Keratinocyte (primary cell): Measurements from ENCODE around the gene ZNF136. TPM values are rescaled to one million over a fixed set of nuclear protein-coding genes. Genes with fewer than 3 reads are reported as not detected.

Experiments
- DNase-seq: peaks from one replicate; pipeline ENCODE4 v3.0.0-alpha.2; 2011; ENCODE audit warnings: low read depth, missing footprints, low spot score
- FAIRE-seq: peaks from 2 replicates; lab custom pipeline; 2011; peaks lifted over from hg19 to GRCh38; lab: Jason Lieb, UNC
- H2AFZ ChIP-seq: 2 replicates; pipeline ENCODE4 v1.6.0; 2012; ENCODE audit warnings: low read length, control low read depth, inconsistent platforms; ENCODE audit not compliant: control insufficient read depth
- H3K27ac ChIP-seq: 2 replicates; pipeline ENCODE4 v1.5.1; 2011; ENCODE audit warnings: low read length; ENCODE audit not compliant: control insufficient read depth, insufficient read depth
- H3K27me3 ChIP-seq: 3 replicates; pipeline ENCODE4 v1.6.0; 2011; ENCODE audit warnings: low read length; ENCODE audit not compliant: control insufficient read depth, insufficient read depth; ENCODE audit errors: extremely low read depth
- H3K36me3 ChIP-seq, 2 experiments: 2 replicates in 1 of 2; 3 replicates in 1 of 2; pipeline ENCODE4 v1.5.1; 2011; ENCODE audit warnings: low read length in 2 of 2, mild to moderate bottlenecking in 1 of 2; ENCODE audit not compliant: control insufficient read depth in 2 of 2, insufficient read depth in 2 of 2; ENCODE audit errors: extremely low read depth in 1 of 2
- H3K4me1 ChIP-seq: 3 replicates; pipeline ENCODE4 v1.5.1; 2011; ENCODE audit warnings: low read length; ENCODE audit not compliant: control insufficient read depth, insufficient read depth; ENCODE audit errors: extremely low read depth
- H3K4me2 ChIP-seq: 3 replicates; pipeline ENCODE4 v1.6.0; 2011; ENCODE audit warnings: low read depth, low read length; ENCODE audit not compliant: control insufficient read depth, insufficient read depth; ENCODE audit errors: extremely low read depth
- H3K4me3 ChIP-seq, 3 experiments: fragments of 200-600 bp in 1 of 3; sonication (generic) in 1 of 3; 2 replicates in 2 of 3; 3 replicates in 1 of 3; pipeline ENCODE4 v1.5.1; 2011 to 2016; ENCODE audit warnings: low read length in 3 of 3, mild to moderate bottlenecking in 3 of 3, control low read depth in 2 of 3, inconsistent platforms in 1 of 3, low read depth in 1 of 3, mixed read lengths in 1 of 3, mixed run types in 1 of 3, moderate library complexity in 1 of 3; ENCODE audit not compliant: control insufficient read depth in 2 of 3, insufficient read depth in 2 of 3; ENCODE audit errors: extremely low read depth in 1 of 3
- H3K79me2 ChIP-seq: 2 replicates; pipeline ENCODE4 v1.6.0; 2012; ENCODE audit warnings: low read length; ENCODE audit not compliant: control insufficient read depth, insufficient read depth
- H3K9ac ChIP-seq: 3 replicates; pipeline ENCODE4 v1.6.0; 2011; ENCODE audit warnings: low read length; ENCODE audit not compliant: control insufficient read depth, insufficient read depth; ENCODE audit errors: extremely low read depth
- H3K9me1 ChIP-seq: 3 replicates; pipeline ENCODE4 v1.6.0; 2011; ENCODE audit warnings: low read length; ENCODE audit not compliant: control insufficient read depth, insufficient read depth; ENCODE audit errors: extremely low read depth
- H3K9me3 ChIP-seq: 2 replicates; pipeline ENCODE4 v1.5.1; 2012; ENCODE audit warnings: low read depth, low read length; ENCODE audit not compliant: control insufficient read depth
- H4K20me1 ChIP-seq: 3 replicates; pipeline ENCODE4 v1.6.0; 2011; ENCODE audit warnings: low read length; ENCODE audit not compliant: control insufficient read depth, insufficient read depth; ENCODE audit errors: extremely low read depth
- EZH2 ChIP-seq: IDR thresholded peaks from one replicate; pipeline ENCODE4 v1.6.1; 2012; ENCODE audit warnings: inconsistent platforms, mild to moderate bottlenecking, low read length, moderate library complexity
- dilution Hi-C: fragments of 300-500 bp; cut with MboI; formaldehyde crosslinking; loops from one replicate; pipeline ENCODE4 v1.7.0; 2020; ENCODE audit warnings: low sequenced_read_pairs; ENCODE audit not compliant: extremely low pct_ligation_motif_present
- polyA plus RNA-seq, 5 experiments: library from polyadenylated mRNA; depleted of rRNA in 3 of 5; stranded (reverse) in 3 of 5; stranded (forward) in 1 of 5; unstranded in 1 of 5; fragments of >200 nt; gene quantifications; 1 replicate in 1 of 5; 2 replicates in 3 of 5; 3 replicates in 1 of 5; pipeline versions ENCODE4 v1.2.1 to v1.2.3, GENCODE V29; 2011 to 2012; ENCODE audit warnings: missing spikeins in 2 of 5, low read depth in 1 of 5, low replicate concordance in 1 of 5
- TF ChIP-seq, protein P1 (sequence below), 3 experiments: IDR thresholded peaks in 1 of 3; conservative IDR thresholded peaks in 1 of 3; optimal IDR thresholded peaks in 1 of 3; 2 replicates in 2 of 3; 3 replicates in 1 of 3; pipeline versions ENCODE3 to v1.5.1; 2011; ENCODE audit warnings: low read length in 3 of 3, mild to moderate bottlenecking in 3 of 3, moderate library complexity in 2 of 3, control low read depth in 1 of 3, inconsistent platforms in 1 of 3; ENCODE audit not compliant: insufficient read depth in 2 of 3; ENCODE audit errors: extremely low read depth in 1 of 3

The ZNF136 gene
- polyA plus RNA-seq, 1 donor (not counting 4 experiments of a cell fraction or from before 2014, with no cell fraction given): 2.9 TPM

GRCh38 chr19:12139269-12139668, 23.6 kb upstream of the ZNF136 start:
- TF ChIP-seq, protein P1, sequence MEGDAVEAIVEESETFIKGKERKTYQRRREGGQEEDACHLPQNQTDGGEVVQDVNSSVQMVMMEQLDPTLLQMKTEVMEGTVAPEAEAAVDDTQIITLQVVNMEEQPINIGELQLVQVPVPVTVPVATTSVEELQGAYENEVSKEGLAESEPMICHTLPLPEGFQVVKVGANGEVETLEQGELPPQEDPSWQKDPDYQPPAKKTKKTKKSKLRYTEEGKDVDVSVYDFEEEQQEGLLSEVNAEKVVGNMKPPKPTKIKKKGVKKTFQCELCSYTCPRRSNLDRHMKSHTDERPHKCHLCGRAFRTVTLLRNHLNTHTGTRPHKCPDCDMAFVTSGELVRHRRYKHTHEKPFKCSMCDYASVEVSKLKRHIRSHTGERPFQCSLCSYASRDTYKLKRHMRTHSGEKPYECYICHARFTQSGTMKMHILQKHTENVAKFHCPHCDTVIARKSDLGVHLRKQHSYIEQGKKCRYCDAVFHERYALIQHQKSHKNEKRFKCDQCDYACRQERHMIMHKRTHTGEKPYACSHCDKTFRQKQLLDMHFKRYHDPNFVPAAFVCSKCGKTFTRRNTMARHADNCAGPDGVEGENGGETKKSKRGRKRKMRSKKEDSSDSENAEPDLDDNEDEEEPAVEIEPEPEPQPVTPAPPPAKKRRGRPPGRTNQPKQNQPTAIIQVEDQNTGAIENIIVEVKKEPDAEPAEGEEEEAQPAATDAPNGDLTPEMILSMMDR (optimal IDR thresholded peaks at IDR 0.05 in 1 of 3, IDR thresholded peaks at IDR 0.05 in 1 of 3, conservative IDR thresholded peaks at IDR 0.05 in 1 of 3; ENCODE audit: extremely low read depth in 1 of 3, insufficient read depth in 2 of 3, low read length in 3 of 3): no peak
- no peak for TF ChIP-seq EZH2
- dilution Hi-C loops: no loop called here
- no peak for FAIRE-seq
- Histone ChIP-seq H3K9me1 (no peaks in the 10 kb centered on the region), H3K9me3 (peaks cover 3% of the 10 kb centered on the region), H4K20me1 (no peaks in the 10 kb centered on the region), H3K27ac (no peak overlapping the region), H3K4me2 (peak overlapping the region; percentile 68), H3K36me3 (peaks cover 0 to 10% of the 10 kb centered on the region in 2 experiments), H3K4me3 (peak overlapping the region; percentile 77 to 94 (median 83)), H2AFZ (no peak overlapping the region), H3K9ac (peak overlapping the region; percentile 77), H3K4me1 (peaks cover 7% of the 10 kb centered on the region), H3K27me3 (no peaks in the 10 kb centered on the region), H3K79me2 (peaks cover 15% of the 10 kb centered on the region)
- DNase-seq: no peak

DNA sequence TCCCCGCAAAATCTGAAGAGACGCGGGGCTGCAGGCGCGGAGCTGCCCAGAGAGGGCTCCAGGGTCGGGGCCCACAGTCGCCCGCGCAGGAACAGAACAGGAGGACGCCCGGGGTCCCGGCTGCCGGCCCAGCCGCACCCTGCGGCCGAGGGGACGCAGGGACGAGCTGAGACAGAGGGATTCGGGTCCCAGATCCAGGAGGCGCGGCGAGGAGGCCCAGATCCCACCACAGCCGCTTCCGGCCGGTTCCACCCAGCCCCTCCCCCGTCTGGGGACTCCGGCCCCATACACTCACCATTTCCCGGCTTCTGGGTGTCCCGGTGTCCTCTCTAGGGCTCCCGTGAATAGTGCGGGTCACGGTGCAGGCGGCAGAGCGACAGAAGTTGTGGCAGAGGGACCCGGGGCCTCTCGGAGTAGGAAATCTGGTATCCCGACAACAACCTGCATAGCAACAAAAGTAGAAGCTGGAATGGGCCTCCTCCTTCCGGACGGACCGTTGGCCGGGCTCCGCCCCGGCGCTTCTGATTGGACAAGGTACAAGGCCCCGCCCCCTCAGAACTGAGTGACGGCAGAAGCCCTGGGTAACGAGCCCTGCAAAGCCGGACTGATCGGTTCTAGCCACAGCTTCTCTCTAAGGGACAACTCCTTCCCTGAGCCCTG, 22.9 kb upstream of the ZNF136 start, which contains the start of gene ZNF20:
Gene ZNF20, minus strand, starts transcription at position 466 of the 660 bp plus-strand sequence. Its CDS starts 168 bp downstream, at position 298.
- dilution Hi-C loops: no loop called here
- peak within 1 kb of the TSS; percentile 77 to 94 (median 83) for H3K4me3 ChIP-seq
- H3K4me1 ChIP-seq: peaks cover 7% of the 10 kb centered on the region
- peak within 1 kb of the TSS; percentile 68 for H3K27ac ChIP-seq
- H2AFZ ChIP-seq: peak within 1 kb of the TSS; percentile 87
- TF ChIP-seq EZH2: no peak
- TF ChIP-seq, protein P1 (optimal IDR thresholded peaks at IDR 0.05 in 1 of 3, IDR thresholded peaks at IDR 0.05 in 1 of 3, conservative IDR thresholded peaks at IDR 0.05 in 1 of 3; ENCODE audit: extremely low read depth in 1 of 3, insufficient read depth in 2 of 3, low read length in 3 of 3): no peak
- H3K79me2 ChIP-seq: peaks cover 15% of the 10 kb centered on the region
- H4K20me1 ChIP-seq: no peaks in the 10 kb centered on the region
- DNase-seq (peak; percentile 67), FAIRE-seq (peak; percentile 67)
- no peaks in the 10 kb centered on the region for H3K9me1 ChIP-seq
- peak within 1 kb of the TSS; percentile 73 for H3K4me2 ChIP-seq
- peak within 1 kb of the TSS; percentile 77 for H3K9ac ChIP-seq
- peaks cover under 1 to 8% of the 10 kb centered on the region in 2 experiments for H3K36me3 ChIP-seq
- no peaks in the 10 kb centered on the region for H3K27me3 ChIP-seq
- peaks cover under 1% of the 10 kb centered on the region for H3K9me3 ChIP-seq
